Glomerular visceral epithelial cell (primary cell): ENCODE data around the gene SLC6A12.
A peak's percentile ranks its signal among the peaks of the same experiment; 100 is the strongest.
"Not testable (repeated sequence)": the region's sequence is repeated elsewhere in the genome, so short reads cannot be mapped to it uniquely, and the experiment has no call there.

Source experiments
- DNase-seq: peaks from one replicate; pipeline ENCODE4 v3.0.0-alpha.2; 2016; ENCODE audit errors: extremely low spot score

The SLC6A12 gene

GRCh38 chr12:197911-198695 is 15.9 kb downstream of the SLC6A12 start:
- no peak for DNase-seq

GRCh38 chr12:197347-197746 is 16.6 kb downstream of the SLC6A12 start:
- no peak for DNase-seq

GRCh38 chr12:196436-196835 is 17.5 kb downstream of the SLC6A12 start:
- no peak for DNase-seq

- DNase-seq, result no peak
These were observed 18.0 kb downstream of the SLC6A12 start for GRCh38 chr12:195951-196350.

GRCh38 chr12:195156-195555 is 18.8 kb downstream of the SLC6A12 start:
- no peak for DNase-seq

- no peak for DNase-seq
These were observed 19.7 kb downstream of the SLC6A12 start for GRCh38 chr12:194276-194675.

GRCh38 chr12:193261-193660 is 20.7 kb downstream of the SLC6A12 start:
- DNase-seq, result no peak

- DNase-seq, result no peak
These were observed 22.4 kb downstream of the SLC6A12 start for GRCh38 chr12:191541-191940.

- DNase-seq, result no peak
These were observed 23.1 kb downstream of the SLC6A12 start for GRCh38 chr12:190881-191280.

GRCh38 chr12:189622-189962 is 24.4 kb downstream of the SLC6A12 start:
- DNase-seq, result no peak

GRCh38 chr12:188910-189621 is 24.9 kb downstream of the SLC6A12 start:
- DNase-seq, result peak; percentile 56

- DNase-seq, result not testable (repeated sequence)
These were observed 25.7 kb downstream of the SLC6A12 start for GRCh38 chr12:187986-188909.

- DNase-seq, result no peak
These were observed 27.8 kb downstream of the SLC6A12 start for GRCh38 chr12:186006-186625.

GRCh38 chr12:185576-185955 is 28.4 kb downstream of the SLC6A12 start:
- no peak for DNase-seq

- DNase-seq, result no peak
These were observed 29.0 kb downstream of the SLC6A12 start for GRCh38 chr12:184811-185575.

- peak; percentile 58 for DNase-seq
These were observed 31.5 kb downstream of the SLC6A12 start for GRCh38 chr12:182381-182892.

- DNase-seq, result no peak
These were observed 32.0 kb downstream of the SLC6A12 start for GRCh38 chr12:181921-182320.

GRCh38 chr12:180445-180844 is 33.5 kb downstream of the SLC6A12 start:
- DNase-seq, result peak; percentile 44

- DNase-seq, result no peak
These were observed 34.1 kb downstream of the SLC6A12 start for GRCh38 chr12:179885-180284.

GRCh38 chr12:179131-179884 is 34.6 kb downstream of the SLC6A12 start:
- peak; percentile 5 for DNase-seq
